ENCODE measurements around the gene DMRTC2. TPM values are rescaled to one million over a fixed set of nuclear protein-coding genes. Genes with fewer than 3 reads are reported as not detected.

DMRTC2 gene
- polyA plus RNA-seq, 1 donor, result not detected

GRCh38 chr19:41892173-41892902 lies 47.5 kb downstream of the DMRTC2 start:
- DNase-seq, result no peak

- DNase-seq, result no peak
Measured at GRCh38 chr19:41893899-41894298, 49.1 kb downstream of the DMRTC2 start.

- DNase-seq, result no peak
Measured at GRCh38 chr19:41894350-41894749, 49.5 kb downstream of the DMRTC2 start.

- DNase-seq, result no peak
Measured at GRCh38 chr19:41895745-41896580, 51.1 kb downstream of the DMRTC2 start.

GRCh38 chr19:41896581-41896942 lies 51.7 kb downstream of the DMRTC2 start:
- no peak for DNase-seq

- no peak for DNase-seq
Measured at GRCh38 chr19:41897181-41897580, 52.3 kb downstream of the DMRTC2 start.

GRCh38 chr19:41897820-41898219 lies 53.0 kb downstream of the DMRTC2 start:
- no peak for DNase-seq

GRCh38 chr19:41898235-41898634 lies 53.4 kb downstream of the DMRTC2 start:
- no peak for DNase-seq

Other genes starting within 250 kb of the DMRTC2 start
- gene CEACAM4, start 218.0 kb upstream of the DMRTC2 start, polyA plus RNA-seq (ENCODE audit: insufficient read length), result not detected
- gene CEACAM7, start 156.8 kb upstream of the DMRTC2 start, polyA plus RNA-seq (ENCODE audit: insufficient read length), result not detected
- not detected for gene CEACAM5, start 136.4 kb upstream of the DMRTC2 start, polyA plus RNA-seq (ENCODE audit: insufficient read length)
- 0.08 TPM for gene CEACAM6, start 89.5 kb upstream of the DMRTC2 start, polyA plus RNA-seq (ENCODE audit: insufficient read length)
- gene CEACAM3, start 48.5 kb upstream of the DMRTC2 start, polyA plus RNA-seq (ENCODE audit: insufficient read length), result not detected
- not detected for gene LYPD4, start 359 bp upstream of the DMRTC2 start, polyA plus RNA-seq (ENCODE audit: insufficient read length)
- 2,264 TPM for gene RPS19, start 15.2 kb downstream of the DMRTC2 start, polyA plus RNA-seq (ENCODE audit: insufficient read length)
- gene CD79A, start 32.2 kb downstream of the DMRTC2 start, polyA plus RNA-seq (ENCODE audit: insufficient read length), result 0.63 TPM
- gene ARHGEF1, start 38.1 kb downstream of the DMRTC2 start, polyA plus RNA-seq (ENCODE audit: insufficient read length), result 49.2 TPM
- 0.22 TPM for gene ERFL, start 83.4 kb downstream of the DMRTC2 start, polyA plus RNA-seq (ENCODE audit: insufficient read length)
- gene RABAC1, start 114.3 kb downstream of the DMRTC2 start, polyA plus RNA-seq (ENCODE audit: insufficient read length), result 65.0 TPM
- not detected for gene ATP1A3, start 149.2 kb downstream of the DMRTC2 start, polyA plus RNA-seq (ENCODE audit: insufficient read length)
- 2.2 TPM for gene GRIK5, start 225.2 kb downstream of the DMRTC2 start, polyA plus RNA-seq (ENCODE audit: insufficient read length)
- gene ZNF574, start 231.1 kb downstream of the DMRTC2 start, polyA plus RNA-seq (ENCODE audit: insufficient read length), result 12.4 TPM

Measured in hindlimb muscle (tissue), 1 donor.